HG03025 (cell line): ENCODE data around the gene CHMP6.

Experiments used
- ATAC-seq: cut with Tn5 transposase; IDR thresholded peaks from one replicate; pipeline ENCODE4 v1.9.1; 2021; ENCODE audit warnings: mild to moderate bottlenecking, moderate library complexity; ENCODE audit not compliant: unreplicated experiment, low FRiP score

CHMP6 gene

DNA sequence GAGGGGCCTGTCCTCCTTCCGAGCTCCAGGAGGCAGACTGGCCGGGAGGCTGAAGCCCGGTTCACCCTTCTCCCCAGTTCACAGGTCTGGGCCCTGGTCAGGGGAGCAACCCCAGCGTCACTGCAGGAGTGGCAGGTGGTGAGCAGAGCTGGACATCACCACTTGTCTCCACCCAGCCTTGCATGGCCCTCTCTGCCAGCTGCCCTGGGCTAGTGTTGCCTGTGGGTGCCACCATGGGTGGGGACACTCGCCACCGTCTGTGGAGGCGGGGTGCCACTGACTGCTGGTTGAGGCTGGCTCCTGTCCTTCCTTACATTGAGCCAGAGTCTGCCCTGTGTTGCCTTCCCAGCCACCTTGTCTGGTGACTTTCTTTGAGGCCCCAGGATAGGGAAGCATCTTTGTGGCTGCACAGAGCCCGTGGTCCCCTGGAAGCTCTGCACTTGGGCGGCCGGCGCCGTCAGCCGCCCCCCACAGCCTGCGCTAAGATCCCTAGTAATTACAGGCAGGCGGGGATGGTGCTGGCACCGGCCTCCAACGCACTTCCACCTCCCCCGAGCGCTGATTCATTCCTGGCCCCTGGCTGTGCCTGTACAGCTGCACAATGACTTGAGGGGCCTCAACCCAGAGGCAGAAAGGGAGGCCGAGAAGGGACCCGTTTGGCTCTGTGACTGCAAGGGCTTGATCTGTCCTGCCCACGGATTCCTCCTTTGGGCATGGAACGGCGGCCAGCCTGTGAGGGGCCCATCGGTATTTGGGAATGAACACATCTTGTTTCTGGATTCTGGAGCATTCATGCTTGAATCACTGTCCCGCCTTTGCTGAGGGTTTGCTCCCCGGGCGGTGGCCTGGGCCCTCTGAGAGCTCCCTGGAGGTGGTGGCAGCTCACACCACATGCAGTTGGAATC, 48.5 kb downstream of the CHMP6 start:
- ATAC-seq, result no peak

GRCh38 chr17:81040791-81041337, 49.2 kb downstream of the CHMP6 start:
- ATAC-seq, result no peak

GRCh38 chr17:81042606-81043005, 51.0 kb downstream of the CHMP6 start:
- no peak for ATAC-seq

DNA sequence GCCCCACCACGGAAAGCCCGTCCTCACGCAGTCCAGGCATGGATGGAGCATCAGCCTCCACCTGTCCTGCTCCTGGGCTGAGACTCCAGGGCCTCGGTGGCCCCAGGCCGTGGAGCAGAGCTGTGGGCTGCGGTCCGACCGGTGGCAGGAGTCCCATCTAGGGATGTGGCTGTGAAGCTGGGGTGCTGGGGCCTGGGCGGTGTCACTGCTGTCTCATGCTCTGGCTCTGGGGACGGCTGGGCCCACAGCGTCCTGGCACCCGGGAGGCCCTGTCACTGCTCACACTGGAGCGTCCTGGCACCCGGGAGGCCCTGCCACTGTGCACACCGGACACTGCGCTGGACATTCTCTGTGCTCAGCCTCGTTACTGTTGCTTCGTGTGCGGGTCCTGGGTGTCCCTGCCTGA, 51.7 kb downstream of the CHMP6 start:
- ATAC-seq, result no peak

GRCh38 chr17:81043725-81044427, 52.2 kb downstream of the CHMP6 start:
- ATAC-seq, result no peak

GRCh38 chr17:81044428-81044763, 52.8 kb downstream of the CHMP6 start:
- no peak for ATAC-seq

GRCh38 chr17:81044764-81045589, 53.3 kb downstream of the CHMP6 start:
- ATAC-seq, result no peak

GRCh38 chr17:81045590-81046095, 54.0 kb downstream of the CHMP6 start:
- ATAC-seq, result no peak

GRCh38 chr17:81046132-81046769, 54.6 kb downstream of the CHMP6 start:
- no peak for ATAC-seq

DNA sequence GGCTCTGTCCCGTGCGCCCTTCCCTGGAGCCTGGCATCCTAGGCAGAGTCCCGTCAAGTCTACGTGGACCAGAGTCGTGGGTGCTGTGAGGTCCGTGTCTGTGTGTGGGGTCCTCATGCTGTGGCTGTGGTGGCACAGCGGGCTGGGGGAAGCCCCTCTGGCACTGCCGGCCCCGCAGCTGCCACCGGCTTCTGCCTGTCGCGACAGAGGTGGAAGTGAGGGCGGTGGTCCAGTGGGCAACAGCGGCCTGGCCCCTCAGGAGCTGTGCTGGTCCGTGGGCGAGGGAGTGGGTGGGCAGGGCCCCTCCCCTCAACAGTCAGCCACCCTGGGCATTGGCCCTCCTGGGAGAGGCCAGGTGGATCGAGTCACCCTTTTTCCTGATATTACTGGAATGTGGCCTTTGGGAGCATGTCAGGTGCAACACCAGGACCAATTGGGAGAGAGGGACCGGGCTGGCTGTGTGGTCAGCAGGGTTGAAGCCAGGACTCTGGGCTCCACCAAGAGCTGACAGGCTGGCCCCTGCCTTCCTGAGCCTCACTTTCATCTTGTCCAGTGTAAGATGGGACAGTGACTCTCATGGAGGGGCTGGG, 55.2 kb downstream of the CHMP6 start:
- ATAC-seq, result no peak

- ATAC-seq, result no peak
Observed at GRCh38 chr17:81048827-81049371, 57.3 kb downstream of the CHMP6 start.

- no peak for ATAC-seq
Observed at GRCh38 chr17:81049372-81049911, 57.8 kb downstream of the CHMP6 start.
